Testis (tissue), 2 donors: ENCODE data around the gene TJP1.

Experiments used
- CTCF ChIP-seq, 3 experiments: fragments of 450-650 bp in 2 of 3; fragments of 200-600 bp in 1 of 3; sonication (generic) in 1 of 3; IDR thresholded peaks; one replicate each; pipeline ENCODE4 v1.5.1; 2016 to 2019; ENCODE audit warnings: antibody characterized with exemption in 3 of 3, mild to moderate bottlenecking in 2 of 3, moderate library complexity in 1 of 3
- POLR2A ChIP-seq: fragments of 450-650 bp; IDR thresholded peaks from one replicate; pipeline ENCODE4 v1.6.1; 2017; ENCODE audit warnings: antibody characterized with exemption, mild to moderate bottlenecking, moderate library complexity

DNA sequence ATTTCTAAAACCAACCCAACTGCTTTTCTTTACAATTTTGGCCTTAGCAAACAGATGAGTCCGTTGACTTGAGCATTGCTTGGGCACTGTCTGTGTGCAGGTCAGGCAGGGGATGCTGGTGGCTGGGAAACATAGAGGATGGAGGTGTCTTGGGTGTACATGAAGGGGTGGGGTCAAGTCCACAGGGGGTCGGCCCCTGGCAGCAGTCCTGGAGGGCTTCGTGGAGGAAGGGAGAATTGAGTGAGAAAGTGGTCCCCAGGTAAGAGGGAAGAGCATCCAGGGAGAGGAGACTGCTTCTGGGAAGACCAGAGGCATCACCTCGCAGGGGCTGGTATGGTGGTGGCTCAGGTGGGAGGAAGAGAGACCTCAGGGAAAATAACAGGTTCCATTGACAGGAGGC is 144.8 kb downstream of the TJP1 start:
- TF ChIP-seq CTCF (IDR thresholded peaks at IDR 0.05) = no peak
- TF ChIP-seq POLR2A = no peak
